SK-N-SH treated with all-trans-retinoic acid at 6 μM for 48 hours (cell line): ENCODE measurements around the gene FAM117A.

Experiments used
- ATAC-seq: fragments of 200-7000 bp; cut with Tn5 transposase; 3 replicates; pipeline ENCODE4 v1.9.1; 2020; ENCODE audit warnings: mild to moderate bottlenecking, moderate library complexity
- ARNTL ChIP-seq: fragments of 450-650 bp; formaldehyde crosslinking; IDR thresholded peaks from 2 replicates; pipeline ENCODE4 v1.5.0; 2020; ENCODE audit warnings: low read depth, mild to moderate bottlenecking, moderate library complexity, borderline replicate concordance
- BACH2 ChIP-seq: fragments of 250-450 bp; sonication (Bioruptor Pico); IDR thresholded peaks from 2 replicates; pipeline ENCODE4 v1.9.0; 2021; ENCODE audit warnings: mild to moderate bottlenecking, borderline replicate concordance
- GLIS3 ChIP-seq: fragments of 250-450 bp; sonication (Bioruptor Pico); IDR thresholded peaks from 2 replicates; pipeline ENCODE4 v1.5.0; 2020; ENCODE audit warnings: mild to moderate bottlenecking, moderate library complexity
- ISL1 ChIP-seq: fragments of 250-450 bp; sonication (Bioruptor Pico); IDR thresholded peaks from 2 replicates; pipeline ENCODE4 v2.1.2; 2022; ENCODE audit warnings: mild to moderate bottlenecking, moderate library complexity
- OSR1 ChIP-seq: fragments of 250-450 bp; sonication (Bioruptor Pico); IDR thresholded peaks from 2 replicates; pipeline ENCODE4 v1.8.0; 2022; ENCODE audit warnings: moderate library complexity, mild to moderate bottlenecking, inconsistent platforms
- PPARA ChIP-seq: fragments of 250-450 bp; sonication (Bioruptor Pico); IDR thresholded peaks from 2 replicates; pipeline ENCODE4 v1.5.0; 2020; ENCODE audit warnings: mild to moderate bottlenecking, borderline replicate concordance
- RARB ChIP-seq: fragments of 250-450 bp; sonication (Bioruptor Pico); IDR thresholded peaks from 2 replicates; pipeline ENCODE4 v1.8.0; 2021; ENCODE audit warnings: mild to moderate bottlenecking, moderate library complexity
- SNAI2 ChIP-seq: fragments of 250-450 bp; sonication (Bioruptor Pico); IDR thresholded peaks from 2 replicates; pipeline ENCODE4 v1.5.0; 2020; ENCODE audit warnings: mild to moderate bottlenecking, moderate library complexity
- TCF4 ChIP-seq: fragments of 250-450 bp; sonication (Bioruptor Pico); IDR thresholded peaks from 2 replicates; pipeline ENCODE4 v1.8.0; 2021; ENCODE audit warnings: mild to moderate bottlenecking, moderate library complexity, borderline replicate concordance
- TOX ChIP-seq: fragments of 250-450 bp; sonication (Bioruptor Pico); IDR thresholded peaks from 2 replicates; pipeline ENCODE4 v1.8.0; 2021; ENCODE audit warnings: mild to moderate bottlenecking, moderate library complexity, borderline replicate concordance
- ZC3H10 ChIP-seq: fragments of 250-450 bp; sonication (Bioruptor Pico); IDR thresholded peaks from 2 replicates; pipeline ENCODE4 v1.5.1; 2021; ENCODE audit warnings: mild to moderate bottlenecking, moderate library complexity
- ZFP3 ChIP-seq: fragments of 250-450 bp; sonication (Bioruptor Pico); IDR thresholded peaks from 2 replicates; pipeline ENCODE4 v1.5.0; 2020; ENCODE audit warnings: mild to moderate bottlenecking, moderate library complexity
- ZFP30 ChIP-seq: fragments of 450-650 bp; formaldehyde crosslinking; IDR thresholded peaks from 2 replicates; pipeline ENCODE4 v1.5.0; 2022; ENCODE audit warnings: mild to moderate bottlenecking, moderate library complexity
- ZNF70 ChIP-seq: fragments of 450-650 bp; formaldehyde crosslinking; IDR thresholded peaks from 2 replicates; pipeline ENCODE4 v1.5.0; 2020; ENCODE audit warnings: mild to moderate bottlenecking, moderate library complexity
- ZNF8 ChIP-seq: fragments of 450-650 bp; formaldehyde crosslinking; IDR thresholded peaks from 2 replicates; pipeline ENCODE4 v1.5.0; 2020; ENCODE audit warnings: mild to moderate bottlenecking, moderate library complexity
- TF ChIP-seq, protein P1 (sequence below): fragments of 250-450 bp; sonication (Bioruptor Pico); IDR thresholded peaks from 2 replicates; pipeline ENCODE4 v1.5.0; 2020; ENCODE audit warnings: mild to moderate bottlenecking, moderate library complexity
- TF ChIP-seq, protein P2 (sequence below): fragments of 250-450 bp; sonication (Bioruptor Pico); IDR thresholded peaks from 2 replicates; pipeline ENCODE4 v1.8.0; 2021; ENCODE audit warnings: low read depth, mild to moderate bottlenecking, moderate library complexity, borderline replicate concordance
- TF ChIP-seq, protein P3 (sequence below): fragments of 250-450 bp; sonication (Bioruptor Pico); IDR thresholded peaks from 2 replicates; pipeline ENCODE4 v1.5.1; 2021; ENCODE audit warnings: mild to moderate bottlenecking, moderate library complexity
- TF ChIP-seq, protein P4 (sequence below): fragments of 250-450 bp; sonication (Bioruptor Pico); IDR thresholded peaks from 2 replicates; pipeline ENCODE4 v1.5.1; 2020; ENCODE audit warnings: low read depth, mild to moderate bottlenecking, moderate library complexity
- TF ChIP-seq, protein P5 (sequence below): fragments of 250-450 bp; sonication (Bioruptor Pico); IDR thresholded peaks from 2 replicates; pipeline ENCODE4 v1.8.0; 2020; ENCODE audit warnings: mild to moderate bottlenecking, moderate library complexity, borderline replicate concordance

The FAM117A gene

DNA sequence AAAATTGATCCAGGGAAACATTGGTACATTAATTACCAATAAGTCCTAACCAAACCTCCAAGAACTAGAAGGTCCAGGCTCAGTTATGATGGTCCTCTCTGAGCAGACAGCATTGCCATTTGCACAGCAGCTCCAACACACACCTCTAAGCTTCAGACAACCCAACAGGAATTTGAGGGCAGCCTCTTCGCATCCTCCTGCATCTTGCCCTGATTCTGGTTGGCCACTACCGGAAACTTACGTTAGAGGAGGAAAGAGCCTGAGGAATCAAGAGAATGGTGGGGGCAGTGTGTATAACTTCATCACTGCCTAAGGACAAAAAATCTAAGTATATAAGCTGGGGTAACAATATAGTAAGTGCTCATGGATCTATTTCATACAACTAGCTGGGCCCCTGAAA lies 15.7 kb downstream of the FAM117A start:
- TF ChIP-seq TOX (CRISPR knock-in tag) (no peak), SNAI2 (CRISPR knock-in tag) (no peak), ZFP30 (no peak), PPARA (CRISPR knock-in tag) (no peak), ARNTL (CRISPR knock-in tag) (no peak), ZFP3 (CRISPR knock-in tag) (no peak), ISL1 (no peak), BACH2 (CRISPR knock-in tag) (no peak), GLIS3 (CRISPR knock-in tag) (no peak), ZNF8 (CRISPR knock-in tag) (no peak), ZC3H10 (CRISPR knock-in tag) (no peak), TCF4 (CRISPR knock-in tag) (no peak)
- TF ChIP-seq, protein P1, sequence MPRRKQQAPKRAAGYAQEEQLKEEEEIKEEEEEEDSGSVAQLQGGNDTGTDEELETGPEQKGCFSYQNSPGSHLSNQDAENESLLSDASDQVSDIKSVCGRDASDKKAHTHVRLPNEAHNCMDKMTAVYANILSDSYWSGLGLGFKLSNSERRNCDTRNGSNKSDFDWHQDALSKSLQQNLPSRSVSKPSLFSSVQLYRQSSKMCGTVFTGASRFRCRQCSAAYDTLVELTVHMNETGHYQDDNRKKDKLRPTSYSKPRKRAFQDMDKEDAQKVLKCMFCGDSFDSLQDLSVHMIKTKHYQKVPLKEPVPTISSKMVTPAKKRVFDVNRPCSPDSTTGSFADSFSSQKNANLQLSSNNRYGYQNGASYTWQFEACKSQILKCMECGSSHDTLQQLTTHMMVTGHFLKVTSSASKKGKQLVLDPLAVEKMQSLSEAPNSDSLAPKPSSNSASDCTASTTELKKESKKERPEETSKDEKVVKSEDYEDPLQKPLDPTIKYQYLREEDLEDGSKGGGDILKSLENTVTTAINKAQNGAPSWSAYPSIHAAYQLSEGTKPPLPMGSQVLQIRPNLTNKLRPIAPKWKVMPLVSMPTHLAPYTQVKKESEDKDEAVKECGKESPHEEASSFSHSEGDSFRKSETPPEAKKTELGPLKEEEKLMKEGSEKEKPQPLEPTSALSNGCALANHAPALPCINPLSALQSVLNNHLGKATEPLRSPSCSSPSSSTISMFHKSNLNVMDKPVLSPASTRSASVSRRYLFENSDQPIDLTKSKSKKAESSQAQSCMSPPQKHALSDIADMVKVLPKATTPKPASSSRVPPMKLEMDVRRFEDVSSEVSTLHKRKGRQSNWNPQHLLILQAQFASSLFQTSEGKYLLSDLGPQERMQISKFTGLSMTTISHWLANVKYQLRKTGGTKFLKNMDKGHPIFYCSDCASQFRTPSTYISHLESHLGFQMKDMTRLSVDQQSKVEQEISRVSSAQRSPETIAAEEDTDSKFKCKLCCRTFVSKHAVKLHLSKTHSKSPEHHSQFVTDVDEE (CRISPR knock-in tag): no peak
- TF ChIP-seq, protein P2, sequence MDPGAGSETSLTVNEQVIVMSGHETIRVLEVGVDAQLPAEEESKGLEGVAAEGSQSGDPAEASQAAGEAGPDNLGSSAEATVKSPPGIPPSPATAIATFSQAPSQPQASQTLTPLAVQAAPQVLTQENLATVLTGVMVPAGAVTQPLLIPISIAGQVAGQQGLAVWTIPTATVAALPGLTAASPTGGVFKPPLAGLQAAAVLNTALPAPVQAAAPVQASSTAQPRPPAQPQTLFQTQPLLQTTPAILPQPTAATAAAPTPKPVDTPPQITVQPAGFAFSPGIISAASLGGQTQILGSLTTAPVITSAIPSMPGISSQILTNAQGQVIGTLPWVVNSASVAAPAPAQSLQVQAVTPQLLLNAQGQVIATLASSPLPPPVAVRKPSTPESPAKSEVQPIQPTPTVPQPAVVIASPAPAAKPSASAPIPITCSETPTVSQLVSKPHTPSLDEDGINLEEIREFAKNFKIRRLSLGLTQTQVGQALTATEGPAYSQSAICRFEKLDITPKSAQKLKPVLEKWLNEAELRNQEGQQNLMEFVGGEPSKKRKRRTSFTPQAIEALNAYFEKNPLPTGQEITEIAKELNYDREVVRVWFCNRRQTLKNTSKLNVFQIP: no peak
- TF ChIP-seq, protein P3, sequence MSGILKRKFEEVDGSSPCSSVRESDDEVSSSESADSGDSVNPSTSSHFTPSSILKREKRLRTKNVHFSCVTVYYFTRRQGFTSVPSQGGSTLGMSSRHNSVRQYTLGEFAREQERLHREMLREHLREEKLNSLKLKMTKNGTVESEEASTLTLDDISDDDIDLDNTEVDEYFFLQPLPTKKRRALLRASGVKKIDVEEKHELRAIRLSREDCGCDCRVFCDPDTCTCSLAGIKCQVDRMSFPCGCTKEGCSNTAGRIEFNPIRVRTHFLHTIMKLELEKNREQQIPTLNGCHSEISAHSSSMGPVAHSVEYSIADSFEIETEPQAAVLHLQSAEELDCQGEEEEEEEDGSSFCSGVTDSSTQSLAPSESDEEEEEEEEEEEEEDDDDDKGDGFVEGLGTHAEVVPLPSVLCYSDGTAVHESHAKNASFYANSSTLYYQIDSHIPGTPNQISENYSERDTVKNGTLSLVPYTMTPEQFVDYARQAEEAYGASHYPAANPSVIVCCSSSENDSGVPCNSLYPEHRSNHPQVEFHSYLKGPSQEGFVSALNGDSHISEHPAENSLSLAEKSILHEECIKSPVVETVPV: no peak
- TF ChIP-seq, protein P4, sequence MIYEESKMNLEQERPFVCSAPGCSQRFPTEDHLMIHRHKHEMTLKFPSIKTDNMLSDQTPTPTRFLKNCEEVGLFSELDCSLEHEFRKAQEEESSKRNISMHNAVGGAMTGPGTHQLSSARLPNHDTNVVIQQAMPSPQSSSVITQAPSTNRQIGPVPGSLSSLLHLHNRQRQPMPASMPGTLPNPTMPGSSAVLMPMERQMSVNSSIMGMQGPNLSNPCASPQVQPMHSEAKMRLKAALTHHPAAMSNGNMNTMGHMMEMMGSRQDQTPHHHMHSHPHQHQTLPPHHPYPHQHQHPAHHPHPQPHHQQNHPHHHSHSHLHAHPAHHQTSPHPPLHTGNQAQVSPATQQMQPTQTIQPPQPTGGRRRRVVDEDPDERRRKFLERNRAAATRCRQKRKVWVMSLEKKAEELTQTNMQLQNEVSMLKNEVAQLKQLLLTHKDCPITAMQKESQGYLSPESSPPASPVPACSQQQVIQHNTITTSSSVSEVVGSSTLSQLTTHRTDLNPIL (CRISPR knock-in tag): no peak
- no peak for ATAC-seq

- TF ChIP-seq ZNF70 (CRISPR knock-in tag) (no peak), ARNTL (CRISPR knock-in tag) (no peak), OSR1 (no peak), RARB (CRISPR knock-in tag) (no peak), ZC3H10 (CRISPR knock-in tag) (no peak), ZNF8 (CRISPR knock-in tag) (no peak), BACH2 (CRISPR knock-in tag) (no peak), ZFP3 (CRISPR knock-in tag) (no peak), ISL1 (no peak)
- TF ChIP-seq, protein P3: no peak
- TF ChIP-seq, protein P2: no peak
- TF ChIP-seq, protein P5, sequence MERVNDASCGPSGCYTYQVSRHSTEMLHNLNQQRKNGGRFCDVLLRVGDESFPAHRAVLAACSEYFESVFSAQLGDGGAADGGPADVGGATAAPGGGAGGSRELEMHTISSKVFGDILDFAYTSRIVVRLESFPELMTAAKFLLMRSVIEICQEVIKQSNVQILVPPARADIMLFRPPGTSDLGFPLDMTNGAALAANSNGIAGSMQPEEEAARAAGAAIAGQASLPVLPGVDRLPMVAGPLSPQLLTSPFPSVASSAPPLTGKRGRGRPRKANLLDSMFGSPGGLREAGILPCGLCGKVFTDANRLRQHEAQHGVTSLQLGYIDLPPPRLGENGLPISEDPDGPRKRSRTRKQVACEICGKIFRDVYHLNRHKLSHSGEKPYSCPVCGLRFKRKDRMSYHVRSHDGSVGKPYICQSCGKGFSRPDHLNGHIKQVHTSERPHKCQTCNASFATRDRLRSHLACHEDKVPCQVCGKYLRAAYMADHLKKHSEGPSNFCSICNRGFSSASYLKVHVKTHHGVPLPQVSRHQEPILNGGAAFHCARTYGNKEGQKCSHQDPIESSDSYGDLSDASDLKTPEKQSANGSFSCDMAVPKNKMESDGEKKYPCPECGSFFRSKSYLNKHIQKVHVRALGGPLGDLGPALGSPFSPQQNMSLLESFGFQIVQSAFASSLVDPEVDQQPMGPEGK (CRISPR knock-in tag): no peak
- TF ChIP-seq, protein P4 (CRISPR knock-in tag): no peak
- TF ChIP-seq, all 23 proteins: peak for 0
- ATAC-seq: no peak
Measured at GRCh38 chr17:49747632-49748031, 16.3 kb downstream of the FAM117A start.
